ENCODE data around the gene IL22. TPM values are rescaled to one million over a fixed set of nuclear protein-coding genes. Genes with fewer than 3 reads are reported as not detected.
"Not testable (repeated sequence)": the region's sequence is repeated elsewhere in the genome, so short reads cannot be mapped to it uniquely, and the experiment has no call there.

Gene IL22
- total RNA-seq, 1 donor from 2014 or later, result not detected

DNA sequence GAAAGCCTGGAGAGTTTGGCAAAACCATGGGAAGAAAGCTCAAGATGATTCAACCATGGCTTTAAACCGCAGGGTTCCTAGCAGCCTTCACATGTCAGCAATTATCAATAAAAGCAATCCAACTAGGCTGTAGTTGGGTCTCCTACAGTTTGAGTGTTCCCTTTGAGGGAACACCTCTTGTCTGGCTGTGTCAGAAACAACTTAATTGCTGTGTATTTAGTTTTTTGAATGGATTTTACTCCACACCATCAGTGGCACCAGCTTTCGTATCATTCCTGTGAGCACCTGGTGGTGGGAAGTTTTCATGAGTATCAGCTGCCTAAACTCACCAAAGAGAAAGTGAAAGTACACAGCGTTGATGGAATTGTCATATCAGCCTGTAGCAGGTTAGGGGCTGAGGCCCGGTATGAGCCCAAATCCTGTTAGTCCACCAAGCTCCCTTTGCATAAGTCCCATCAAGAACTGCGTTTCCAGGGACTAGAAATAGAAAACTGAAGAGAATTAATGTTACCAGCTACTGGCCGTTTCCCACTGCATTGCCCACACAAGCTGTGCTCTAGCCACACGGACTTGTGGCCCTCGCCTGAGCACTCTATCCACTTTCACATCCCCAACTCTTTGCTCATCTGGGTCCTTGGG lies 16.9 kb downstream of the IL22 start:
- no peak for DNase-seq (ENCODE audit: missing footprints)

DNA sequence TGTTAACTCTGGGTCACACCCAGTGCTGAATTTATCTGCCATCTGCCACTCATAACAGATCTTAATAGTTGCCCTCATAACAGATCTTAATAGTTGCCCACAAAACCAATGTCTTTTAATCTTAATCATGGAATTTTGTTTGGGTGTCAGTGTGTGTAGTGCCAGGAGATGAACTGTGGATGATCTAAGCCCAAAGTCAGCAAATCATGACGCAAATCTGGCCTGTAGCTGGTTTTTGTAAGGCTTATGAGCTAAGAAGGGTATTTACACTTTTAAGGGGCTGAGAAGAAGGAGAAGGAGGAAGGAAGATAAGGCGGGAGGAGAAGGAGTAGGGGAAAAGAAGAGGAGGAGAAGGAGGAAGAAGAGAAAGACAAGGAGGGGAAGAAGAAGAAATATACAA lies 17.8 kb downstream of the IL22 start:
- no peak for ATAC-seq
- intact Hi-C loops (cut with DNase I), result no loop called here
- no peak for DNase-seq (ENCODE audit: missing footprints)

More for the DNA sequence above, 16.9 kb downstream of the IL22 start:
- intact Hi-C loops (cut with DNase I), result no loop called here
- ATAC-seq, result no peak

- intact Hi-C loops (cut with DNase I), result no loop called here
- ATAC-seq, result no peak
- DNase-seq (ENCODE audit: missing footprints), result no peak
Observed at GRCh38 chr12:68234140-68234539, 19.3 kb downstream of the IL22 start.

DNA sequence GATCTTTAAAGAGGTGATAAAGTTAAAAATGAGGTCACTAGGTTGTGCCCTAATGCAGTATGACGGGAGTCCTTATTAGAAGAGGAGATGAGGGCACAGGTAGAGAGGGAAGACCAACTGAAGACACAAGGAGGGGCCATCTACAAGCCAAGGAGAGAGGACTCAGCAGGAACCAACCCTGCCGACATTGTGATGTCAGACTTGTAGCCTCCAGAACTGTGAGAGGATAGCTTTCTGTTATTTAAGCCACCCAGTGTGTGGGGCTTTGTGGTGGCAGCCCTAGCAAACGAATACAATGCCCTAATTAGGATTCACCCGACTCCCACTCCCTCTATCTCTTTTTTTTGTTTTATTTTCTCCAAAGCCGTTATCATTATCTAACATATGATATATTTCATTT lies 19.9 kb downstream of the IL22 start:
- no peak for DNase-seq (ENCODE audit: missing footprints)
- intact Hi-C loops (cut with DNase I), result no loop called here
- no peak for ATAC-seq

- intact Hi-C loops (cut with DNase I), result no loop called here
- no peak for DNase-seq (ENCODE audit: missing footprints)
- no peak for ATAC-seq
Observed at GRCh38 chr12:68231691-68232090, 21.7 kb downstream of the IL22 start.

DNA sequence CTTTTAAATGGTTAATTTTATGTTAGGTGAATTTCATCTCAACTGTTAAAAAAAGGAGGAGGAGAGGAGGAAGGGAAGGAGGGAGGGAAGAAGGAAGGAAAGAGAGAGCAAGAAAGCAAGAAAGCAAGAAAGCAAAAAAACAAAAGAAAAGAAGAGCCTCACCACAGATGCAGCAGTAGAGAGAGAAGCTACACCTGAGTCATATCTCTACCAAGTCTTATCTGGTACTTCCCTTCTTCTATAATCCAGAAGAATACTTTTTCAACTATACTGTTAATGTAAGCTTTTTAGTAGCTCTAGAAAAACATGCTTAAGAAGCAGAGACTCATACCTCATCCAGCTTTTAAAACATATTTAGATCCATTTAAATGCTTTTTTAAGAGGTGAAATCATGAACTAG lies 22.2 kb downstream of the IL22 start:
- ATAC-seq (no peak), DNase-seq (ENCODE audit: missing footprints) (no peak)
- intact Hi-C loops (cut with DNase I), result no loop called here

GRCh38 chr12:68229956-68230355 lies 23.4 kb downstream of the IL22 start:
- no peak for ATAC-seq
- DNase-seq (ENCODE audit: missing footprints), result no peak
- intact Hi-C loops (cut with DNase I), result no loop called here

- DNase-seq (ENCODE audit: missing footprints) (no peak), ATAC-seq (no peak)
- intact Hi-C loops (cut with DNase I), result no loop called here
Observed at GRCh38 chr12:68227356-68227755, 26.0 kb downstream of the IL22 start.

GRCh38 chr12:68225576-68226476 lies 27.6 kb downstream of the IL22 start, which contains the start of gene IL26:
IL26 (minus strand) TSS chr12:68225810; CDS start chr12:68225756, 54 bp downstream.
- no peak for DNase-seq (ENCODE audit: missing footprints)
- ATAC-seq, result no peak
- intact Hi-C loops (cut with DNase I), result no loop called here

GRCh38 chr12:68224613-68225285 lies 28.7 kb downstream of the IL22 start:
- DNase-seq (ENCODE audit: missing footprints), result no peak
- intact Hi-C loops (cut with DNase I), result no loop called here
- ATAC-seq, result no peak

GRCh38 chr12:68223067-68223747 lies 30.2 kb downstream of the IL22 start:
- intact Hi-C loops (cut with DNase I), result loop anchor here (1.0 kb wide), 1 partner anchor 94 kb away; no protein-coding TSS in a partner anchor

DNA sequence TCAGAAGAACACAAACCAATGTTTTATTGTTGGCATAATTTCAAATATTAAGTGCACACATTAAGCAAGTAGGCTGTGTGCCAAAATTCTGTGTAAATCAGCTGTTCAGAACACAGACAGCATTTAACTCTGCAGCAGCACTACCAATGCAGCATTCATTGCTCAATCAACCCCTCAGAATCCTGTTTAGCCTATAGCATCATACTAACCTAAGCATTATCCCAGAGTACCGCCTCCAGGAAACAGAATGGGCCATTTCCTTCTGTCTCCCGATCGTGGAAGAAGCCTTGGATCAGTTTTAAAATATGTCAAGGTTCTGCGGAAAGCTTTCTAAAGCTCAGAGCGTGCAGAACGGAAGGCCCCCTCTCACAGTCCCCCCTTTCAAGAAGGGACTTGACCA lies 31.1 kb downstream of the IL22 start:
- no peak for DNase-seq (ENCODE audit: missing footprints)
- no peak for ATAC-seq
- intact Hi-C loops (cut with DNase I), result no loop called here

More at GRCh38 chr12:68223067-68223747, 30.2 kb downstream of the IL22 start:
- peak; percentile 73 for DNase-seq (ENCODE audit: missing footprints)
- peak; percentile 98 for ATAC-seq

DNA sequence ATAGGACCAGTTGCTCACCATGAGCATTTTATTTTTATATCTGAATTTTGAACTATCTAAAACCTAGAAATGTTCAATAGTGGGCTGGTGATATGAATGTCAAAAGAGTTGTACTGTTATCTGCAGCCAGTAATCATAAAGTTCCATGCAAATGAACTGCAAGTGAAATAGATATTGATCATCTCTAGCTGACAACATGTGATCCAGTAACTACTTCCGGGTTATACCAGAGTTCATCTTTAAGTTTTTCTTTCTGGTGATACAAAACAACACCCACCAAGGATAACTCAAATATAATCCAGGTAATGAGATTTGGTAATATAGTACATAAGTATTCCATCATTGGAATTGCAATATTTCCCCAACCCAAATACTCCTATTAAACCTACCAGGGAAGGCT lies 31.9 kb downstream of the IL22 start:
- ATAC-seq, result no peak
- DNase-seq (ENCODE audit: missing footprints), result no peak
- intact Hi-C loops (cut with DNase I), result no loop called here

GRCh38 chr12:68210875-68211274 lies 42.5 kb downstream of the IL22 start:
- ATAC-seq (no peak), DNase-seq (ENCODE audit: missing footprints) (no peak)
- intact Hi-C loops (cut with DNase I), result no loop called here

GRCh38 chr12:68209048-68209728 lies 44.2 kb downstream of the IL22 start:
- intact Hi-C loops (cut with DNase I); DNase-seq (ENCODE audit: missing footprints); ATAC-seq: not testable (repeated sequence)

GRCh38 chr12:68207276-68207675 lies 46.1 kb downstream of the IL22 start:
- ATAC-seq (no peak), DNase-seq (ENCODE audit: missing footprints) (no peak)
- intact Hi-C loops (cut with DNase I), result no loop called here

DNA sequence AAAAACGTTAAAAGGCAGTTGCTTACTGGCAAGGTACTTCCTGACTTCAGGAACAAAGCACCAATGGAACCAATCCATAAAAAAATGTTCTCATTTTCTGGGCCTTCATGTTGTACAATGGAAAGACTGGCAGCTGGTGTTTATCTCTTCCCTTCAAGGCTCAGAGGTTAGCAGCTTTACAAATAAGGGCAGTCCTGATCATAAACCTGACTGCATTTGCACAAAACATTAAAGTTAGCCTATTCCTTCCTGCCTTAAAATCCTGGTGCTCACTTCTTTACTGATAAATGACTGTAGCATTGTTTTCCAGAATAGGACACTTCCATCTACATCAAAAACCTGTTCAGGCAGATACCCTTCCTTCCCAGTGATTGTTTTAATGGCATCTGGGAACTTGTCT lies 47.0 kb downstream of the IL22 start:
- ATAC-seq (no peak), DNase-seq (ENCODE audit: missing footprints) (no peak)
- intact Hi-C loops (cut with DNase I), result no loop called here

DNA sequence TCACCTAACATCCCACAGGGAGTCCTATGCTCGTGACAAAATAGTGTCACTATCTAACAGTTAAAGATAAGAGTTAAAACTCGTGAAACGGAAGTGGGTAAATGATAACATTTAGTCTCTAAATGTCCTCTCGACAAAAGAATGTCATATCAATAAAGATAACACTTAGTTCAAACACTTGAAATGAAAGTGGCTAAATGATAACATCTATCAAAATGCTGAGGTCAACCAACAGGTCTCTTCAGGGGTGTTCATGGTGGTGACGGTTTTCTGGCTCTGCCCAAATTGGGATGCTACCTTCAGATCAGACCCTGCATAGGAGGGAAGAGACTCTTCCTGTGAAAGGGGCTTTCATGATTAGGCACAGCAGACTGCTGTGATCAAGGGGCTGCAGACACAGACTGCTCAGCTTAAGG lies 49.9 kb downstream of the IL22 start:
- ATAC-seq (no peak), DNase-seq (ENCODE audit: missing footprints) (no peak)
- intact Hi-C loops (cut with DNase I), result no loop called here
